Sciatic nerve (tissue), 2 donors: ENCODE data around the gene SNX24. TPM values are rescaled to one million over a fixed set of nuclear protein-coding genes. Genes with fewer than 3 reads are reported as not detected.

Experiments
- ATAC-seq: fragments of 200-7000 bp; cut with Tn5 transposase; one replicate; pipeline ENCODE4 v1.9.1; 2020; ENCODE audit warnings: mild to moderate bottlenecking, moderate library complexity
- DNase-seq: peaks from one replicate; pipeline ENCODE4 v3.0.0-alpha.2; 2020; ENCODE audit warnings: low spot score
- intact Hi-C: fragments of 100-400 bp; cut with DNase I; formaldehyde crosslinking; loops from one replicate; pipeline ENCODE4 v1.14.2; 2022
- total RNA-seq: library from RNA; stranded (reverse); fragmentation: NEBNext Ultra II Directional; extraction: Animal tissue kit (Norgen Biotek cat#: 25700); gene quantifications from one replicate; pipeline ENCODE4 v1.2.1, GENCODE V29; 2021
- donor health status: DM: no; HTN: no; CAD: no.
- donor health status: DM: no; HTN: no; CAD: no.

Gene SNX24
- total RNA-seq, 1 donor from 2014 or later: 38.2 TPM

DNA sequence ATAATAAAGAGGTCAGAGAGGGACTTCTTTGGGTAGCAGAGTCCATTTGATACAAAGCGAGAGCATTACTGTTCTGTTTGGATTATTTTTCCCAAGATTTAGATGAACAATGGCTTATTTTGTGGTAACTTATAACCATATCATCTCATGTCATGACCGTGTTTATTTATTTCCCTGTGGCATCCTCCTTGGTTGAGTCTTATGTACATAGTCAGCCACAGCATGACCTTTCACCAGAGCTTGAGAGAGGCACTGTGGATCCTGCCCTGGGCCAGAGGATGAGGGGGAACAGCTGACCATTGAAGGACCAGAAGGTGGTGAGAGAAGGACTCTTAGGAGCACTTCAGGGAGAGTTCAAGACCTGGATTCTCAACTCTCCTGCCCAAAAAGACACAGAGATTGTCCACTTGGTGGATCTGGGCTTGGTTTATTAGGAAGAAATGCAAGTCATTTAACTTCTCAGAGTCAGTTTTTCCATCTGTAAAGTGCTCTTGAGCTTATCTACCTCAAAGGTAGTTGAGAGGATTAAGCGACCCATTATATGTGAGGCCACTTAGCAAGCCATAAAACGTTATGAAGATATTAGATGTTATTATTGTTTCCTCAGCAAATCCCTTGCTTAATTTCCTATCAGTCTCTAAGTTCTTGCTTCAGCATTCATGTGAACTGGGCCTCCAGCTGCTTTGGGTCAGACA is 139.7 kb downstream of the SNX24 start:
- intact Hi-C loops: no loop called here
- DNase-seq: no peak
- ATAC-seq: no peak

GRCh38 chr5:122985954-122986721 is 140.7 kb downstream of the SNX24 start:
- DNase-seq (no peak), ATAC-seq (no peak)
- intact Hi-C loops: no loop called here

GRCh38 chr5:122996091-122996490 is 150.7 kb downstream of the SNX24 start:
- intact Hi-C loops: no loop called here
- no peak for ATAC-seq

GRCh38 chr5:122997294-122997693 is 151.9 kb downstream of the SNX24 start:
- no peak for ATAC-seq
- intact Hi-C loops: no loop called here
- no peak for DNase-seq

More at GRCh38 chr5:122996091-122996490, 150.7 kb downstream of the SNX24 start:
- no peak for DNase-seq

DNA sequence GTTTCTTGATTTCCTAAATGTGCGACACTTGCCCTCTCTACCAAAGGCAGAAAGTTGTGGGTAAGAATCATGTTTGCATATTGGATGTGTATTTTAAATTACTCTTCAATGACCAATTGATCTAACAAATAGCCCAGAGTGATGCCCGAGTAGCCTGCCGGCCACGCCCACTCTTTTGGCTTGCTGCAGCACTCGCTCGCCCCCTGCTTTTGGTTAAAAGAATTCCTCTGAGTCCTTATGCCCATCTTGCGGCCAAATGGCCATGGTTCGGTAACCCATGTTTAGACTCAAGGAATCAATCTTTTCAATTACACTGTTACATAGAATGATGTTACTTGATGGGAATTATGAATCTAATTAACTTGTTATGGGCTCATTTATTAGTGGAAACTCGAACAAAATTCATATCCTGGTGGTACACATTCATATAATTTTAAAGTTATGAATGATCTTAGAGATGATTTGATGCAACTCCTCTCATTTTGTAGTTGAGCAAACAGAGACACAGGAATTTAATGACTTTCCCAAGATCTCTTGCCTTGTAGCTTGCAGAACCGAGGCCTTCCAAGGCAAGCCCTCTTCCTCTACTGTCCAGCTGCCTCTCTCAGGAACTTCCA is 154.6 kb downstream of the SNX24 start:
- intact Hi-C loops: no loop called here
- ATAC-seq (no peak), DNase-seq (peak; percentile 57)

- DNase-seq (no peak), ATAC-seq (no peak)
Observed at GRCh38 chr5:123000731-123001130, 155.3 kb downstream of the SNX24 start.

GRCh38 chr5:123001808-123002207 is 156.4 kb downstream of the SNX24 start:
- ATAC-seq (no peak), DNase-seq (no peak)
- intact Hi-C loops: no loop called here

More at GRCh38 chr5:123000731-123001130, 155.3 kb downstream of the SNX24 start:
- intact Hi-C loops: no loop called here

DNA sequence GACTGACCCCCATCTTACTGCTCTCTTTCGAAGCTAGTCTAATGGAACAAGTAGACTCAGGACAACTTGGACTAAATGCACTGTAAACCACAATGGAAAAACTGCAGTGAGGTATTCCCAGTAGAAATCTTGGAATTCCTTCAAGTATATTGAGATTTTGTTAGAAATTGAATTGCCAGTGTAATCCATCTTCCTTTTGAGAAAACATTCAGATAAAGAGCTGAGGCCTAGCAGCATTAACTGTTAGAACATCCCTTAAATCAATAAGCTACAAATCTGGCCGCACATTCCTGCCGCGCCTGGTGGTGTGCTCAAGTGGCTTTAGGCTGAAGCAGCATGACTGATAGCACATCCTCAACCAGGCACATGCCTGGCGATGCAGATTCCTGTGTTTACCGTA is 161.8 kb downstream of the SNX24 start:
- ATAC-seq: no peak

DNA sequence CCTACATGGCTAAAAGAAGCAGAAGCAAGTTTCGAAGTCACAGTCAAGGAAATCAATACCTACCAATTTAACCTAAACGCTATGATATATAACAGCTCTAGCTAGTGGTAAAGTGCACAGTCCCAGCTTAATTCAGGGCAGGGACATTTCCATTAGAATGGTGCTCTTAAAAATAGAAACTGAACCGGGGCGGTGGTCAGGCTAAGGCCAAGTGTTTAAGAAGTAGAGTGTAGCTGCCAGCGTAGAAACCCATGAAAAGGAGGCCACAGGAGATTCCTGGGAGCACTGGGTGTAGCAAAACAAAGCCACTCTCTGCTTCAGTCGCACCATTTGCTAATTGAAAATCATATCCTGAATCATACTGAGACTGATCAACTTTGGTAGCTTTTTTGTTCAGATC is 162.3 kb downstream of the SNX24 start:
- intact Hi-C loops: no loop called here
- no peak for DNase-seq
- no peak for ATAC-seq

More for the DNA sequence above, 161.8 kb downstream of the SNX24 start:
- no peak for DNase-seq
- intact Hi-C loops: no loop called here

- no peak for DNase-seq
- ATAC-seq: no peak
- intact Hi-C loops: no loop called here
Observed at GRCh38 chr5:123012321-123012720, 166.9 kb downstream of the SNX24 start.

DNA sequence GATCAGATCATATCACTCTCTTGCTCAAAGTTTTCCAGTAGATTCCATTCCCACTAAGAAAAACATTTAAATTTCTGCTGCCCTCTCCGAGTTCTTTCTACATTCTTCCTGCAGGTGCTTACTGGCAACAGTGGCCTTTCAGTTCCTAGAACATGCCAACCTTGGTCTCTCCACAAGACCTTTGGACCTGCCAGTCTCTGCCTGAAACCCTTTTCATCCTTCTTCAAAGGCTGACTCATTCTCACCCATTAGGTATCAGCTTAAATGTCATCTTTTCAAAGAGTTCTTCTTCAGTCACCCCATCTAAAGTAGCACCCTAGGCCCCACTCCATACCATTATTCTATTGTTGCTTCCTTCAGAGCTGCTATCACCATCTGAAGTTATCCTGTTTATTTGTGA is 169.3 kb downstream of the SNX24 start:
- no peak for DNase-seq
- ATAC-seq: no peak
- intact Hi-C loops: no loop called here

DNA sequence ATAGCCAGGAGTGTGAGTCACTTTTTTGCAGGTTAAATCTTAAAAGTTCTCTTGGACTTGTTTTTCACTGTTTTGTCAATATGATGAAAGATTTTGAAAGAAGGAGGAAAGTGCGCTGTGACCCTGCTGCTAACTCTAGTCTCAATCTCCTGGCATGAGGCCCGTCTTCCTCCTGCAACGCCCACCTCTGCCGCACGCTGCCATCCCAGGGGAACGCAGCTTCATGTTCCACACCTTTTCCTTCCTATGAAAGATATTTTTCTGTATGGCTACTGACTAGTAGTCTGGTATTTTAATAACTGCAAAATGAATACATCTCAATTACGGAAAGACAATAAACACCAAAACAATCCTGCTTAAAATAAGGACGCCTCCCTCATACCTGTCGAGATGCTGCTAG is 182.8 kb downstream of the SNX24 start:
- no peak for DNase-seq
- no peak for ATAC-seq
- intact Hi-C loops: no loop called here

GRCh38 chr5:123033157-123033671 is 187.8 kb downstream of the SNX24 start:
- DNase-seq: no peak
- intact Hi-C loops: no loop called here
- ATAC-seq: no peak

DNA sequence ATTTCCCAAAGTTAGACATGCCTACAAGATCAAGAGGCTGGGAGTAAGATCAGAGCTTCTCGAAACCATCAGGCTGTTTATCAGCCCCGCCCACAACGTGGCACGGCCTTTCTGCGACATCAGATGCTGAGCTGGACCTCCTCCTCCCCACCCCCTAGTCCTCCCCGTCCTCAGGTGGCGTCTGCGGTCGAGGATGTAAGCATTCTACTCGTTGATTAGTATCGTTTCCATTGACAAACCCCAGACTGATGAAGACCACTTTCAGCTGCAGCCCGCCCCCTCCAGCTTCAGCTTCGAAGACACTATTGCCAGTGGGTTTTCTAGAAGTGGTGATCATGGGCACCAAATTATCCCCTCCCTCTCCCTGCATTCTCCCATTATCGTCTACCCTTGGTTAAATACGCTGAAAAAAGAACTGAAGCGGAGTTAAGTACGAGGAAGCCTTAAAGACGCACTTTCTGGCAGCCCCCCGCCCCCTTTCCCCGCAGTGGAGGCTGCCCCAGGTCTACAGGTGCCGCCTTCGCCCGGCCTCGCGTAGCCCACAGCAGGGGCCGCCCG is 190.0 kb downstream of the SNX24 start:
- intact Hi-C loops: no loop called here
- ATAC-seq: peak; percentile 44

DNA sequence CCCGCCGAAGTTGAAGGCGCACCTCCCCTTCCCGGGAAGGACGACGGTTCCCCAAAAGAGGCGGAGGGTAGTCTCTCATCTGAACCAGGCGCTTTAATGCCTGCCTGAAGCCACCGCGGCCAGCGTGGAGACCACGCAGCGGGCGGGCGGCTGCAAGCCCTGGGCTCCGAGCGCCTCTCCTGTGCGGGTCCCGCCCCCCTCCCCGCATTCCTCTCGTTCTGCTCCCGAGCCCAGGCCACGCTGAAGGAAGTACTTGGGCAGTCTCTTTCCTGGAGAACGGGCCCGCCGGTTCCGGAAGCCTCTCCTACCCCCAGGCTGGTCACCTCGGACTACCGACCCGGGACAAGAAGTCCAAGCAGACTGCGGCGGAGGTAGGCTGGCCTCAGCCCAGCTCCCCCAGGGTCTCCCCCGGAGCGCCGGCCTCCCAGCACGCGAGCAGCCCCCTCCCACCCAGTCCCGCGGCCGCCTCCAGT is 190.5 kb downstream of the SNX24 start:
- DNase-seq (peak; percentile 68), ATAC-seq (peak; percentile 72)
- intact Hi-C loops: no loop called here

More for the DNA sequence above, 190.0 kb downstream of the SNX24 start:
- peak; percentile 64 for DNase-seq

DNA sequence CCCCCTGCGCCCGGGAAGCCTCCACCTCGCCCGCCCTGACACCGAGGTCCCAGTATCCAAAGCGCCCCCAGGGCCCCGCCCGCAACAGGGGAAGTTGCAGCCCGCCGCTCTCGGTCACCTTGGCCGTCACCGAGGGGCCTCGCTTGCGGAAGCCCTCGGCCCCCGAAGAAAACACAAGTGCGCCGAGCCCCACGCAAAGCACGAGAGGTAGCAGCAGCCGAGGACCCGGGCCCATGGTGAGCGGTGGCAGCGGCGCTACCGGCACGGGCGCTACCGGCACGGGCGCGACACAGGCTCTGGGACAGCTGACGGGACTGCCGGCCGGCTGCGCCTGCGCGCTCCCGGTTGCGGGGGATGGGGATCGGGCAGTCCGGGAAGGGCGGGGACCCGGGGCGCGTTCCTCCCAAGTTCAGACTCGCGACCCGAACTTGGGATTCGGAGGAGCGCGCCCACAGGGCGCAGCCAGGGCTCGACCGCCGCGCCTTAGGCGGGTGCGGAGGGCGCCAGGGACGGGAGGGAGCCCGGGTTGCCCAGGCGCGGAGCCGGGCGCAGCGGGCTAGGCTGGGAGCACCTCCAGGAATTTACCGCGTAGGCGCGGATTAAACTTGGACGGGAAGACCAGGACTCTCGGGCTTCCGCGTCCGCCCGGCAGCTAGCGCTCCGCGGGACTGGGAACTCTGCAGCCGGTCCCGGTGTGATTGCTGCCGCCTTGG is 191.1 kb downstream of the SNX24 start, which contains the start of gene PPIC:
TSS of gene PPIC (minus strand) at position 335 of the 713 bp plus-strand sequence. CDS start at position 235, 100 bp downstream.
- ATAC-seq (peak; percentile 92), DNase-seq (peak; percentile 88)
- intact Hi-C loops: no loop called here

GRCh38 chr5:123037104-123037418 is 191.6 kb downstream of the SNX24 start:
- no peak for ATAC-seq
- DNase-seq: no peak
- intact Hi-C loops: no loop called here

DNA sequence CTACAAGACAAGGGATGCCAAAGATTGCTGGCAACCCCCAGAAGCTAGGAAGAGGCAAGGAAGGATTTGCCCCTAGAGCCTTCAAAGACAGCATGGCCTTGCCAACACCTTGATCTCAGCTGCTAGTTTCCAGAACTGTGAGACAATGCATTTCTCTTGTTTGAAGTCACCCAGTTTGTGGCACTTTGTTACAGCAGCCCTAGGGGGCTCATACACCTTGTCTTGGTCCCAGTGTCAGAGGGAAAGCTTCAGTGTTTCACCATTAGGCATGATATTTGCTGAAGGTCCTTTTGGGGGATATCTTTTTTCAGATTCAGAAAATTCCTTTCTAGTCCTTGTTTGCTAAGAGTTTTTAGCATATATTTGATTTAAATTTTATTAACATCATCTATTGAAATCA is 194.3 kb downstream of the SNX24 start:
- ATAC-seq (no peak), DNase-seq (no peak)
- intact Hi-C loops: no loop called here
